H1 (cell line): ENCODE data around the gene MYO5B. TPM values are rescaled to one million over a fixed set of nuclear protein-coding genes. Genes with fewer than 3 reads are reported as not detected.

ENCODE experiments used
- CTCF ChIA-PET: fragments of 300-600 bp; sonication (Branson Sonifier 250); formaldehyde crosslinking; loops from one replicate; lab custom pipeline; 2021; ENCODE audit not compliant: partially characterized antibody; lab: Charles Lee
- POLR2A ChIA-PET: fragments of 300-600 bp; sonication (Branson Sonifier 250); formaldehyde crosslinking; loops from one replicate; lab custom pipeline; 2021; ENCODE audit warnings: inconsistent platforms; ENCODE audit not compliant: partially characterized antibody; lab: Charles Lee
- DNase-seq, 2 experiments: peaks; one replicate each; pipeline versions ENCODE4 v3.0.0 to v3.0.0-alpha.2; 2010 to 2022; ENCODE audit warnings: low spot score in 2 of 2, low read depth in 1 of 2, mixed read lengths in 1 of 2
- FAIRE-seq: peaks from 2 replicates; lab custom pipeline; 2011; peaks lifted over from hg19 to GRCh38; lab: Jason Lieb, UNC
- H2AFZ ChIP-seq: 2 replicates; pipeline ENCODE4 v1.8.1; 2012; ENCODE audit warnings: low read length, inconsistent platforms
- H2AK5ac ChIP-seq: 2 replicates; pipeline ENCODE4 v1.6.1; 2013; ENCODE audit warnings: low read depth, low read length
- H2BK120ac ChIP-seq: replicated peaks from 2 replicates; pipeline ENCODE3; 2013; ENCODE audit warnings: low read depth, low read length, inconsistent platforms
- H2BK12ac ChIP-seq: 2 replicates; pipeline ENCODE4 v1.6.1; 2013; ENCODE audit warnings: low read depth, low read length
- H2BK15ac ChIP-seq: 2 replicates; pipeline ENCODE4 v1.6.1; 2013; ENCODE audit warnings: low read length
- H2BK20ac ChIP-seq: 2 replicates; pipeline ENCODE4 v1.6.1; 2013; ENCODE audit warnings: low read length
- H2BK5ac ChIP-seq: 2 replicates; pipeline ENCODE4 v1.6.1; 2013; ENCODE audit warnings: low read depth, low read length
- H3K14ac ChIP-seq: 2 replicates; pipeline ENCODE4 v1.6.1; 2013; ENCODE audit warnings: inconsistent platforms; ENCODE audit not compliant: insufficient read length
- H3K18ac ChIP-seq: 2 replicates; pipeline ENCODE4 v1.6.1; 2013; ENCODE audit warnings: low read length; ENCODE audit errors: extremely low read depth
- H3K23ac ChIP-seq: 2 replicates; pipeline ENCODE4 v1.6.1; 2013; ENCODE audit warnings: inconsistent platforms; ENCODE audit not compliant: insufficient read length
- H3K23me2 ChIP-seq: 2 replicates; pipeline ENCODE4 v1.6.1; 2013; ENCODE audit warnings: low read depth, low read length
- H3K27ac ChIP-seq: 2 replicates; pipeline ENCODE4 v1.6.1; 2011; ENCODE audit warnings: low read depth, low read length, inconsistent platforms
- H3K27me3 ChIP-seq, 4 experiments: replicated peaks in 1 of 4; 1 replicate in 1 of 4; 2 replicates in 3 of 4; pipeline versions ENCODE4 v1.6.1 to v1.8.1; 2011 to 2013; ENCODE audit warnings: low read length in 3 of 4, mild to moderate bottlenecking in 3 of 4, inconsistent platforms in 2 of 4, mixed read lengths in 2 of 4, moderate library complexity in 1 of 4; ENCODE audit not compliant: control insufficient read depth in 3 of 4, insufficient read depth in 3 of 4; ENCODE audit errors: extremely low read depth in 1 of 4
- H3K36me3 ChIP-seq, 4 experiments: 2 replicates each; pipeline versions ENCODE4 v1.6.1 to v1.8.1; 2011 to 2013; ENCODE audit warnings: mild to moderate bottlenecking in 4 of 4, low read length in 3 of 4, moderate library complexity in 2 of 4, control low read depth in 1 of 4, inconsistent platforms in 1 of 4; ENCODE audit not compliant: insufficient read depth in 4 of 4, control insufficient read depth in 2 of 4
- H3K4ac ChIP-seq: replicated peaks from 2 replicates; pipeline ENCODE3; 2013; ENCODE audit warnings: low read length, low read depth, mixed read lengths, inconsistent platforms; ENCODE audit not compliant: insufficient read length
- H3K4me1 ChIP-seq, 4 experiments: replicated peaks in 1 of 4; 1 replicate in 1 of 4; 2 replicates in 3 of 4; pipeline versions ENCODE4 v1.6.1 to v1.8.1; 2011 to 2013; ENCODE audit warnings: low read length in 3 of 4, inconsistent platforms in 2 of 4, mixed read lengths in 1 of 4; ENCODE audit not compliant: insufficient read depth in 4 of 4, control insufficient read depth in 3 of 4
- H3K4me2 ChIP-seq, 2 experiments: 2 replicates each; pipeline versions ENCODE4 v1.6.1 to v1.8.1; 2011 to 2013; ENCODE audit warnings: low read depth in 2 of 2, low read length in 2 of 2, control low read depth in 1 of 2, inconsistent platforms in 1 of 2, mild to moderate bottlenecking in 1 of 2; ENCODE audit not compliant: insufficient read depth in 1 of 2
- H3K4me3 ChIP-seq, 4 experiments: fragments of 200-600, 300-600 bp in 1 of 4; sonication (generic), shearing (Covaris generic), sonication (Bioruptor Twin) in 1 of 4; 2 replicates each; pipeline versions ENCODE4 v1.5.1 to v1.8.1; 2011 to 2016; ENCODE audit warnings: low read length in 4 of 4, low read depth in 3 of 4, control low read depth in 2 of 4, inconsistent platforms in 2 of 4, mild to moderate bottlenecking in 2 of 4, mixed read lengths in 1 of 4, moderate library complexity in 1 of 4; ENCODE audit not compliant: insufficient read depth in 2 of 4; ENCODE audit errors: extremely low read depth in 1 of 4
- H3K56ac ChIP-seq: replicated peaks from 2 replicates; pipeline ENCODE3; 2013; ENCODE audit warnings: low read depth, mild to moderate bottlenecking, mixed read lengths, low read length, inconsistent platforms; ENCODE audit not compliant: insufficient read length
- H3K79me1 ChIP-seq: 2 replicates; pipeline ENCODE4 v1.6.1; 2013; ENCODE audit warnings: low read depth, low read length, control low read depth
- H3K79me2 ChIP-seq, 2 experiments: 2 replicates each; pipeline versions ENCODE4 v1.6.1 to v1.8.1; 2012 to 2013; ENCODE audit warnings: low read length in 2 of 2, mild to moderate bottlenecking in 2 of 2, inconsistent platforms in 1 of 2; ENCODE audit not compliant: insufficient read depth in 2 of 2, control insufficient read depth in 1 of 2
- H3K9ac ChIP-seq, 4 experiments: replicated peaks in 1 of 4; 1 replicate in 1 of 4; 2 replicates in 3 of 4; pipeline versions ENCODE4 v1.6.1 to v1.8.1; 2011 to 2013; ENCODE audit warnings: low read depth in 3 of 4, low read length in 3 of 4, control low read depth in 2 of 4, mild to moderate bottlenecking in 2 of 4, moderate library complexity in 2 of 4, inconsistent platforms in 1 of 4; ENCODE audit errors: extremely low read depth in 1 of 4
- H3K9me3 ChIP-seq, 2 experiments: 2 replicates each; pipeline versions ENCODE4 v1.6.1 to v1.8.1; 2012 to 2013; ENCODE audit warnings: mild to moderate bottlenecking in 2 of 2, moderate library complexity in 2 of 2, control low read depth in 1 of 2, inconsistent platforms in 1 of 2, low read depth in 1 of 2, low read length in 1 of 2, mixed read lengths in 1 of 2; ENCODE audit not compliant: insufficient read depth in 2 of 2
- H4K20me1 ChIP-seq, 2 experiments: replicated peaks in 1 of 2; 2 replicates each; pipeline versions ENCODE3 to v1.8.1; 2011 to 2013; ENCODE audit warnings: inconsistent platforms in 2 of 2, low read length in 2 of 2, mild to moderate bottlenecking in 1 of 2; ENCODE audit not compliant: insufficient read depth in 2 of 2, control insufficient read depth in 1 of 2
- H4K5ac ChIP-seq: 2 replicates; pipeline ENCODE4 v1.6.1; 2013; ENCODE audit warnings: low read length, low read depth, mixed read lengths, inconsistent platforms; ENCODE audit not compliant: insufficient read length
- H4K8ac ChIP-seq: 2 replicates; pipeline ENCODE4 v1.8.0; 2013; ENCODE audit warnings: mild to moderate bottlenecking, moderate library complexity, low read length, inconsistent platforms; ENCODE audit not compliant: insufficient read depth; ENCODE audit errors: extremely low read depth
- H4K91ac ChIP-seq: replicated peaks from 2 replicates; pipeline ENCODE3; 2013; ENCODE audit warnings: low read length, mixed read lengths, inconsistent platforms; ENCODE audit not compliant: insufficient read length
- ASH2L ChIP-seq: fragments of 200-600, 300-600 bp; sonication (generic); IDR thresholded peaks from one replicate; pipeline ENCODE4 v1.7.1; 2017; ENCODE audit warnings: low read length
- BACH1 ChIP-seq: IDR thresholded peaks from 2 replicates; pipeline ENCODE4 v1.6.1; 2012; ENCODE audit warnings: low read length, improper control_type of control experiment
- CBX8 ChIP-seq: fragments of 300-800, 300-1000 bp; sonication (generic); IDR thresholded peaks from 2 replicates; pipeline ENCODE4 v1.7.1; 2016; ENCODE audit warnings: low read depth, low read length, borderline replicate concordance
- CHD2 ChIP-seq: IDR thresholded peaks from 2 replicates; pipeline ENCODE4 v1.6.1; 2012; ENCODE audit warnings: low read length, improper control_type of control experiment
- FOSL1 ChIP-seq: IDR thresholded peaks from 2 replicates; pipeline ENCODE4 v1.6.1; 2011; ENCODE audit warnings: mild to moderate bottlenecking, low read depth, low read length, moderate library complexity; ENCODE audit not compliant: insufficient read depth
- JUN ChIP-seq: IDR thresholded peaks from 2 replicates; pipeline ENCODE4 v1.6.1; 2011; ENCODE audit warnings: low read depth, mild to moderate bottlenecking, improper control_type of control experiment, low read length
- JUND ChIP-seq: IDR thresholded peaks from 2 replicates; pipeline ENCODE4 v1.6.1; 2011; ENCODE audit warnings: mild to moderate bottlenecking, improper control_type of control experiment, low read length
- KDM5A ChIP-seq: fragments of 200-600 bp; IDR thresholded peaks from 2 replicates; pipeline ENCODE4 v1.7.1; 2012; ENCODE audit warnings: mild to moderate bottlenecking, low read length, inconsistent platforms, mixed read lengths
- NANOG ChIP-seq: IDR thresholded peaks from 2 replicates; pipeline ENCODE4 v1.6.1; 2011; ENCODE audit warnings: low read length, low read depth, mild to moderate bottlenecking, inconsistent platforms; ENCODE audit not compliant: insufficient read depth, poor library complexity, severe bottlenecking
- NRF1 ChIP-seq: IDR thresholded peaks from 2 replicates; pipeline ENCODE4 v1.6.1; 2011; ENCODE audit warnings: mild to moderate bottlenecking, low read depth, low read length, improper control_type of control experiment
- POLR2A ChIP-seq, 2 experiments: IDR thresholded peaks; 1 replicate in 1 of 2; 2 replicates in 1 of 2; pipeline ENCODE4 v1.6.1; 2011; ENCODE audit warnings: low read depth in 2 of 2, low read length in 2 of 2, mild to moderate bottlenecking in 2 of 2; ENCODE audit errors: control extremely low read depth in 1 of 2
- RBBP5 ChIP-seq: IDR thresholded peaks from 2 replicates; pipeline ENCODE4 v1.7.1; 2012; ENCODE audit warnings: low read depth, mild to moderate bottlenecking, inconsistent platforms, low read length, moderate library complexity, borderline replicate concordance
- SIRT6 ChIP-seq: IDR thresholded peaks from one replicate; pipeline ENCODE4 v1.7.1; 2012; ENCODE audit warnings: low read length, inconsistent platforms
- SP2 ChIP-seq: IDR thresholded peaks from 2 replicates; pipeline ENCODE4 v1.6.1; 2012; ENCODE audit warnings: mild to moderate bottlenecking, low read length, inconsistent platforms
- TAF7 ChIP-seq: optimal IDR thresholded peaks from 2 replicates; pipeline ENCODE3; 2011; ENCODE audit warnings: low read depth, mild to moderate bottlenecking, inconsistent platforms, low read length, moderate library complexity, borderline replicate concordance
- WGBS, 2 experiments: shearing (Covaris generic) in 1 of 2; methylation state at CpG; one replicate each; pipeline versions ENCODE4 v1.1.6 to v1.1.7; 2013 to 2015; ENCODE audit warnings: low lambda C conversion rate in 2 of 2, mixed read lengths in 2 of 2, inconsistent platforms in 1 of 2, low coverage in 1 of 2, missing lambda C conversion rate in 1 of 2; ENCODE audit not compliant: insufficient replicate concordance in 2 of 2, insufficient coverage in 1 of 2, insufficient read length in 1 of 2; ENCODE audit errors: extremely low coverage in 1 of 2, missing lambda C conversion rate in 1 of 2; 5-methylcytosine and 5-hydroxymethylcytosine counted together
- polyA plus RNA-seq, 7 experiments: library from polyadenylated mRNA; depleted of rRNA in 3 of 7; stranded (reverse) in 5 of 7; unstranded in 2 of 7; fragments of >200 nt in 5 of 7; fragments of 200-250 nt in 2 of 7; gene quantifications; 1 replicate in 5 of 7; 2 replicates in 1 of 7; 4 replicates in 1 of 7; pipeline versions ENCODE4 v1.2.1 to v1.2.3, GENCODE V29; 2011 to 2013; ENCODE audit warnings: missing spikeins in 2 of 7, mixed read lengths in 2 of 7
- total RNA-seq: library from RNA; stranded (reverse); fragmentation: NEBNext Ultra II Directional; extraction: Animal tissue kit (Norgen Biotek cat#: 25700); gene quantifications from 2 replicates; pipeline ENCODE4 v1.2.1, GENCODE V29; 2021
- TF ChIP-seq, protein P1 (sequence below): IDR thresholded peaks from 2 replicates; pipeline ENCODE4 v1.6.1; 2012; ENCODE audit warnings: inconsistent platforms

The MYO5B gene
- total and polyA plus RNA-seq, 2 of the 8 experiments (the other 6 are each of a cell fraction or from before 2014, with no cell fraction given) = 6.4 to 7.7 TPM

DNA sequence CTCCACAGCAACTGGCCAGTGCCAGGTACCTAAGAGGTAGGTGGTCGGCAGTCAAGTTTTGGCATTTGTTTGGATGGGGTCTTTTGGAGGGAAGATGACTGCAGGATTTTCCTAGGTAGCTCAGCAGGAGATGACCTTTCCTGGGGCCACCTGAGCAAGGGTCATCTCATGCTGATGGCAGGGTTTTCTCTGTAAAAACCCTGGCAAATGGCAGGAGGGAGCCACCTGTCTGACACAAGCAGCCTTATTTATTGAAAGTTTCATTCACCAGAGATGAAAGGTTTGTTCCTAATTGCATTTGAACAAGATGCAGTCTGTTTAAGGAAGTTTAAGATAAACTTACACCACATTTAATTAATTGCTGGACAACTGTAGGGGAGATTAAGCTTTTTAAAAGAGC, 350.0 kb downstream of the MYO5B start:
- POLR2A ChIA-PET = interaction anchor here (1.6 kb wide), 1 partner anchor 31 kb away, joined by 3 read pairs; the partner anchor contains the start of gene ACAA2
- Histone ChIP-seq H2BK20ac (no peak overlapping the region), H2AK5ac (no peak overlapping the region), H3K14ac (no peak overlapping the region), H4K20me1 (no peaks in the 10 kb centered on the region), H3K79me2 (no peaks in the 10 kb centered on the region), H3K9ac (no peak overlapping the region), H3K36me3 (no peaks in the 10 kb centered on the region; a peak in 1 of 8 replicates), H2AFZ (no peak overlapping the region), H3K27me3 (no peaks in the 10 kb centered on the region), H4K8ac (no peak overlapping the region), H3K27ac (no peak overlapping the region), H3K79me1 (no peaks in the 10 kb centered on the region), H3K23ac (no peak overlapping the region), H3K4ac (no peak overlapping the region), H2BK5ac (no peak overlapping the region), H4K5ac (no peak overlapping the region), H3K4me3 (no peak overlapping the region), H3K56ac (no peak overlapping the region), H3K4me2 (no peak overlapping the region), H3K9me3 (no peaks in the 10 kb centered on the region), H2BK120ac (no peak overlapping the region), H2BK15ac (no peak overlapping the region), H3K23me2 (no peaks in the 10 kb centered on the region; the same call in 1 of the 2 replicates), H4K91ac (no peak overlapping the region), H3K4me1 (peaks cover 0 to 22% (median 8%) of the 10 kb centered on the region in 4 experiments; a peak in 5 of 7 replicates), H2BK12ac (no peak overlapping the region), H3K18ac (no peak overlapping the region)
- CTCF ChIA-PET = interaction anchor here (0.8 to 14.2 kb wide), 5 partner anchors 15 to 78 kb away, joined by 3 to 157 read pairs (median 4); no protein-coding TSS in a partner anchor
- DNase-seq (no peak), FAIRE-seq (no peak)
- WGBS, 2 experiments = 84% methylated on average over 1 of the region's 1 CpG; no CpG with 5 or more reads in 1 of the 2 experiments
- no peak for TF ChIP-seq JUND
- TF ChIP-seq ASH2L = no peak
- TF ChIP-seq, protein P1, sequence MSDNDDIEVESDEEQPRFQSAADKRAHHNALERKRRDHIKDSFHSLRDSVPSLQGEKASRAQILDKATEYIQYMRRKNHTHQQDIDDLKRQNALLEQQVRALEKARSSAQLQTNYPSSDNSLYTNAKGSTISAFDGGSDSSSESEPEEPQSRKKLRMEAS = no peak
- TF ChIP-seq RBBP5 = no peak
- no peak for TF ChIP-seq FOSL1
- no peak for TF ChIP-seq BACH1
- TF ChIP-seq POLR2A (IDR thresholded peaks at IDR 0.05; ENCODE audit: control extremely low read depth in 1 of 2, low read depth in 2 of 2, low read length in 2 of 2) = no peak
- no peak for TF ChIP-seq SP2
- TF ChIP-seq CBX8 = no peak
- TF ChIP-seq SIRT6 = no peak
- TF ChIP-seq TAF7 = no peak
- no peak for TF ChIP-seq KDM5A
- TF ChIP-seq CHD2 = no peak
- TF ChIP-seq JUN = no peak
- no peak for TF ChIP-seq NANOG
- TF ChIP-seq NRF1 = no peak
